Gastroesophageal sphincter (tissue), 4 donors: Measurements from ENCODE around the gene TRPC4. TPM values are rescaled to one million over a fixed set of nuclear protein-coding genes. Genes with fewer than 3 reads are reported as not detected.
A peak's percentile ranks its signal among the peaks of the same experiment; 100 is the strongest.

Experiments used
- ATAC-seq: fragments of 150-250 bp; one replicate; pipeline ENCODE4 v1.9.1; 2016; ENCODE audit warnings: mild to moderate bottlenecking, moderate library complexity
- H3K27ac ChIP-seq, 4 donors: fragments of 200-600 bp; sonication (generic) in 3 of 4; 1 replicate in 3 of 4; 2 replicates in 1 of 4; pipeline ENCODE4 v1.5.1; 2016 to 2019
- H3K27me3 ChIP-seq: fragments of 200-600 bp; sonication (generic); one replicate; pipeline ENCODE4 v1.5.1; 2019
- H3K36me3 ChIP-seq, 2 donors: fragments of 200-600 bp; sonication (generic); one replicate each; pipeline ENCODE4 v1.5.1; 2019; ENCODE audit warnings: control low read depth in 1 of 2
- H3K4me1 ChIP-seq, 3 donors: fragments of 200-600 bp; sonication (generic); 1 replicate in 2 of 3; 2 replicates in 1 of 3; pipeline ENCODE4 v1.5.1; 2016 to 2019; ENCODE audit warnings: control low read depth in 2 of 3
- H3K4me3 ChIP-seq, 2 donors: fragments of 200-600 bp; sonication (generic); one replicate each; pipeline ENCODE4 v1.5.1; 2019; ENCODE audit warnings: mild to moderate bottlenecking in 1 of 2, moderate library complexity in 1 of 2
- H3K9me3 ChIP-seq, 3 donors: fragments of 200-600 bp; sonication (generic); one replicate each; pipeline ENCODE4 v1.5.1; 2017 to 2019; ENCODE audit warnings: control low read depth in 2 of 3
- CTCF ChIP-seq, 4 experiments: fragments of 200-600 bp in 2 of 4; fragments of 450-650 bp in 2 of 4; sonication (generic) in 1 of 4; IDR thresholded peaks; one replicate each; pipeline ENCODE4 v1.5.1; 2017 to 2019; ENCODE audit warnings: antibody characterized with exemption in 4 of 4, mild to moderate bottlenecking in 2 of 4, moderate library complexity in 2 of 4
- EP300 ChIP-seq: sonication (generic); formaldehyde crosslinking; IDR thresholded peaks from one replicate; pipeline ENCODE4 v1.6.1; 2017; ENCODE audit warnings: antibody characterized with exemption, mild to moderate bottlenecking
- POLR2A ChIP-seq, 2 donors: fragments of 450-650 bp; IDR thresholded peaks; one replicate each; pipeline ENCODE4 v1.6.1; 2017; ENCODE audit warnings: antibody characterized with exemption in 2 of 2, mild to moderate bottlenecking in 2 of 2, moderate library complexity in 1 of 2
- POLR2AphosphoS5 ChIP-seq: sonication (generic); formaldehyde crosslinking; IDR thresholded peaks from one replicate; pipeline ENCODE4 v1.6.1; 2017; ENCODE audit warnings: antibody characterized with exemption
- WGBS, 2 donors: methylation state at CpG; one replicate each; pipeline ENCODE4 v1.1.5; 2018; ENCODE audit warnings: low coverage in 1 of 2; 5-methylcytosine and 5-hydroxymethylcytosine counted together
- total RNA-seq, 4 donors: library from RNA; depleted of rRNA; stranded (reverse); fragments of >200 nt; gene quantifications; one replicate each; pipeline ENCODE4 v1.1.0, GENCODE V29; 2016

The TRPC4 gene
- total RNA-seq, 4 donors from 2014 or later = 0.31 to 1.1 (median 0.87) TPM; not detected in 1

DNA sequence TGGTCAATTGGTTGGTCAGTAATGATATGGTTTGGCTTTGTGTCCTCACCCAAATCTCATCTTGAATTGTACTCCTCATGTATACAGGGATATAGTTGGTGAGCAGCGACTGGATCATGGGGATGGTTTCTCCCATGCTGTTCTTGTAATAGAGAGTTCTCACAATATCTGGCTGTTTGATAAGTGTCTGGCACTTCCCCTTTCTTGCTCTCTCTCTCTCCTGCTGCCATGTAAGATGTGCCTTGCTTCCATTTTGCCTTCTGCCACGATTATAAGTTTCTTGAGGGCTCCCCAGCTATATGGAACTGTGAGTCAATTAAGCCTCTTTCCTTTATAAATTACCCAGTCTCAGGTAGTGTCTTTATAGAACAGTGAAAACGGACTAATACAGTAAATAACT, 120.7 kb downstream of the TRPC4 start:
- no peak for ATAC-seq
- Histone ChIP-seq H3K4me3 (no peak overlapping the region), H3K27me3 (no peaks in the 10 kb centered on the region), H3K9me3 (no peaks in the 10 kb centered on the region), H3K4me1 (no peaks in the 10 kb centered on the region), H3K27ac (no peak overlapping the region), H3K36me3 (no peaks in the 10 kb centered on the region)
- TF ChIP-seq POLR2AphosphoS5 (no peak), CTCF (IDR thresholded peaks at IDR 0.05) (no peak), EP300 (no peak), POLR2A (IDR thresholded peaks at IDR 0.05) (no peak)
- WGBS, 2 donors = 83 to 96% methylated on average over 3 of the region's 3 CpGs

DNA sequence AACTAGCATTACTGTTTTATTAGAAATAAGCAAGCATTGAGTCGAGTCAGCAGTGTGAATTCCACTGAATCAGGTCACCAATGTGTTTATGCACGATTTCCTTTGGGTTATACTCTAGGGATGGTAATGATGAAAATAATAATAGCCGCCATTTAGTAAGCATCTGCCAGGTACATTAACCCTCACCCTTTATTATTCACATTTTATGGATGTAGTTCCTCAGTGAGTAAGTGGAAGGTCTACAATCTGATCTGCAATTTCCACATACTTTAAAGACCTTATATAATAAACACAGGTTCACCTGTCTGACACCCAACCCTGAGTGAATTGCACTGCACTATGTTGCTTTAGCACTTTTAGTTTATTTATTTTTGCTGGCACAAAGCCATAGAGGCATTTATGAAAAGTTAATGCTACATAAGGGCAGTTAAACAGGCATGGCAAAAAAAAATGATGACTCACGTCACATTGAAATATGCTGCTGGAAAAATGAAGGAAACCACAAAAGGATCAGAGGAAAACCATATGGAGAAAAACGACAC, 122.4 kb downstream of the TRPC4 start:
- 53 to 60% methylated on average over 5 of the region's 5 CpGs for WGBS, 2 donors
- no peak overlapping the region for H3K4me3 ChIP-seq
- no peak for ATAC-seq
- H3K9me3 ChIP-seq = no peaks in the 10 kb centered on the region
- no peaks in the 10 kb centered on the region for H3K27me3 ChIP-seq
- no peaks in the 10 kb centered on the region for H3K36me3 ChIP-seq
- H3K4me1 ChIP-seq = no peaks in the 10 kb centered on the region
- no peak overlapping the region for H3K27ac ChIP-seq
- TF ChIP-seq POLR2A (IDR thresholded peaks at IDR 0.05) = no peak

- TF ChIP-seq EP300 (no peak), CTCF (IDR thresholded peaks at IDR 0.05) (no peak), POLR2A (IDR thresholded peaks at IDR 0.05) (no peak), POLR2AphosphoS5 (no peak)
- Histone ChIP-seq H3K4me1 (no peaks in the 10 kb centered on the region), H3K27me3 (no peaks in the 10 kb centered on the region), H3K9me3 (no peaks in the 10 kb centered on the region), H3K27ac (no peak overlapping the region), H3K4me3 (no peak overlapping the region), H3K36me3 (no peaks in the 10 kb centered on the region)
- ATAC-seq = no peak
- 77 to 85% methylated on average over 6 to 7 of the region's 7 CpGs for WGBS, 2 donors
These were observed 128.0 kb downstream of the TRPC4 start for GRCh38 chr13:37741536-37741935.

- Histone ChIP-seq H3K27me3 (no peaks in the 10 kb centered on the region), H3K9me3 (no peaks in the 10 kb centered on the region), H3K27ac (no peak overlapping the region), H3K36me3 (no peaks in the 10 kb centered on the region), H3K4me3 (no peak overlapping the region), H3K4me1 (no peaks in the 10 kb centered on the region)
- peak; percentile 19 for ATAC-seq
- TF ChIP-seq POLR2A (IDR thresholded peaks at IDR 0.05) (no peak), POLR2AphosphoS5 (no peak), CTCF (IDR thresholded peaks at IDR 0.05) (no peak), EP300 (no peak)
- 86 to 88% methylated on average over 2 to 3 of the region's 3 CpGs for WGBS, 2 donors
These were observed 133.5 kb downstream of the TRPC4 start for GRCh38 chr13:37736045-37736444.

GRCh38 chr13:37735293-37735692, 134.3 kb downstream of the TRPC4 start:
- no peak for ATAC-seq
- Histone ChIP-seq H3K4me1 (no peaks in the 10 kb centered on the region), H3K27me3 (no peaks in the 10 kb centered on the region), H3K4me3 (no peak overlapping the region), H3K9me3 (no peaks in the 10 kb centered on the region), H3K27ac (no peak overlapping the region), H3K36me3 (no peaks in the 10 kb centered on the region)
- 45 to 50% methylated on average over 4 of the region's 4 CpGs for WGBS, 2 donors
- TF ChIP-seq CTCF (IDR thresholded peaks at IDR 0.05) (no peak), EP300 (no peak), POLR2A (IDR thresholded peaks at IDR 0.05) (no peak), POLR2AphosphoS5 (no peak)
